Astrocyte (in vitro differentiated cells and primary cell): ENCODE measurements around the gene TMEM8B. TPM values are rescaled to one million over a fixed set of nuclear protein-coding genes. Genes with fewer than 3 reads are reported as not detected.

ENCODE experiments used
- DNase-seq: peaks from one replicate; pipeline ENCODE4 v3.0.0-alpha.2; 2010; ENCODE audit warnings: low read depth
- FAIRE-seq: peaks from 2 replicates; lab custom pipeline; 2011; peaks lifted over from hg19 to GRCh38; lab: Jason Lieb, UNC
- H2AFZ ChIP-seq: 2 replicates; pipeline ENCODE4 v1.6.0; 2012; ENCODE audit warnings: low read depth, low read length, inconsistent platforms
- H3K27ac ChIP-seq: 2 replicates; pipeline ENCODE4 v1.5.1; 2011; ENCODE audit warnings: low read depth, low read length, inconsistent platforms
- H3K27me3 ChIP-seq: 2 replicates; pipeline ENCODE4 v1.6.0; 2011; ENCODE audit warnings: low read length, inconsistent platforms; ENCODE audit not compliant: insufficient read depth
- H3K36me3 ChIP-seq: 2 replicates; pipeline ENCODE4 v1.5.1; 2011; ENCODE audit warnings: low read length, inconsistent platforms; ENCODE audit not compliant: insufficient read depth
- H3K4me1 ChIP-seq: 2 replicates; pipeline ENCODE4 v1.5.1; 2011; ENCODE audit warnings: low read length, inconsistent platforms; ENCODE audit not compliant: insufficient read depth
- H3K4me2 ChIP-seq: 2 replicates; pipeline ENCODE4 v1.6.0; 2012; ENCODE audit warnings: low read length, inconsistent platforms
- H3K4me3 ChIP-seq: 2 replicates; pipeline ENCODE4 v1.5.1; 2011; ENCODE audit warnings: low read depth, mild to moderate bottlenecking, low read length, inconsistent platforms; ENCODE audit not compliant: insufficient read depth
- H3K79me2 ChIP-seq: 2 replicates; pipeline ENCODE4 v1.6.0; 2012; ENCODE audit warnings: mild to moderate bottlenecking, low read length, inconsistent platforms; ENCODE audit not compliant: insufficient read depth
- H3K9ac ChIP-seq: 2 replicates; pipeline ENCODE4 v1.6.0; 2012; ENCODE audit warnings: mild to moderate bottlenecking, low read length, inconsistent platforms
- H3K9me3 ChIP-seq: 2 replicates; pipeline ENCODE4 v1.5.1; 2012; ENCODE audit warnings: low read depth, mild to moderate bottlenecking, low read length, inconsistent platforms; ENCODE audit not compliant: insufficient read depth
- H4K20me1 ChIP-seq: 2 replicates; pipeline ENCODE4 v1.6.0; 2012; ENCODE audit warnings: low read length, inconsistent platforms; ENCODE audit not compliant: insufficient read depth
- H3K27ac Mint-ChIP-seq: one replicate; pipeline ENCODE4 v1.8.0; 2021; ENCODE audit warnings: mild to moderate bottlenecking, mixed read lengths; ENCODE audit not compliant: unreplicated experiment
- H3K27me3 Mint-ChIP-seq: one replicate; pipeline ENCODE4 v1.8.0; 2021; ENCODE audit warnings: low read depth, mixed read lengths; ENCODE audit not compliant: unreplicated experiment
- H3K36me3 Mint-ChIP-seq: one replicate; pipeline ENCODE4 v1.8.0; 2021; ENCODE audit warnings: low read depth, mixed read lengths; ENCODE audit not compliant: unreplicated experiment
- H3K4me1 Mint-ChIP-seq: one replicate; pipeline ENCODE4 v1.8.0; 2021; ENCODE audit warnings: low read depth, mixed read lengths; ENCODE audit not compliant: unreplicated experiment
- H3K4me3 Mint-ChIP-seq: one replicate; pipeline ENCODE4 v1.8.0; 2021; ENCODE audit warnings: mild to moderate bottlenecking, moderate library complexity, mixed read lengths; ENCODE audit not compliant: unreplicated experiment
- H3K9me3 Mint-ChIP-seq: one replicate; pipeline ENCODE4 v1.8.0; 2021; ENCODE audit warnings: mild to moderate bottlenecking, mixed read lengths; ENCODE audit not compliant: unreplicated experiment
- CTCF ChIP-seq: IDR thresholded peaks from 2 replicates; pipeline ENCODE4 v1.5.1; 2011; ENCODE audit warnings: low read depth, mild to moderate bottlenecking, inconsistent platforms, low read length, moderate library complexity; ENCODE audit not compliant: insufficient read depth
- EZH2 ChIP-seq: IDR thresholded peaks from 2 replicates; pipeline ENCODE4 v1.6.1; 2012; ENCODE audit warnings: mild to moderate bottlenecking, low read length, inconsistent platforms; ENCODE audit not compliant: insufficient read depth
- total RNA-seq: library from RNA; stranded (reverse); gene quantifications from 2 replicates; pipeline ENCODE4 v1.2.1, GENCODE V29; 2021

Gene TMEM8B
- total RNA-seq, 1 donor from 2014 or later, result 8.9 TPM

DNA sequence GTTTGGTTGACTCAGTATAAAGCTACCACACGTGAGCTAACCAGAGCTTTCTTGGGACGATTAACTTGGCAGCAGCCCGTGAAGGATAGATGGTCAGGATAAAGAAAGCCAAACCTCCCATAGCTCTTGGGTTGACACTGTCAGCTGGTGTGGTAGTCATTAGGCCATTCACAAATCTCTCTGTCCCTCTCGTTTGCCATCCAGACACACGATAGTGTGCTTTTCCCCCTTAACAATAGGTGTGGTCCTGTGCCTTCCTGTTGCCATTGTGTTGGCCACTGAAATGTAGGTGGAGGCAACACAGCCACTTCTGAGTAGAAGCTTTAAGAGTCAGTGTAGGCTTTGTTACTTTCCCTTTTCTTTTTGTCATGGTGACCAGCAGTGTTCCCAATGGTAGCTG, 29.4 kb downstream of the TMEM8B start:
- no peaks in the 10 kb centered on the region for H3K4me1 Mint-ChIP-seq
- peaks cover 72% of the 10 kb centered on the region for H3K27me3 Mint-ChIP-seq

DNA sequence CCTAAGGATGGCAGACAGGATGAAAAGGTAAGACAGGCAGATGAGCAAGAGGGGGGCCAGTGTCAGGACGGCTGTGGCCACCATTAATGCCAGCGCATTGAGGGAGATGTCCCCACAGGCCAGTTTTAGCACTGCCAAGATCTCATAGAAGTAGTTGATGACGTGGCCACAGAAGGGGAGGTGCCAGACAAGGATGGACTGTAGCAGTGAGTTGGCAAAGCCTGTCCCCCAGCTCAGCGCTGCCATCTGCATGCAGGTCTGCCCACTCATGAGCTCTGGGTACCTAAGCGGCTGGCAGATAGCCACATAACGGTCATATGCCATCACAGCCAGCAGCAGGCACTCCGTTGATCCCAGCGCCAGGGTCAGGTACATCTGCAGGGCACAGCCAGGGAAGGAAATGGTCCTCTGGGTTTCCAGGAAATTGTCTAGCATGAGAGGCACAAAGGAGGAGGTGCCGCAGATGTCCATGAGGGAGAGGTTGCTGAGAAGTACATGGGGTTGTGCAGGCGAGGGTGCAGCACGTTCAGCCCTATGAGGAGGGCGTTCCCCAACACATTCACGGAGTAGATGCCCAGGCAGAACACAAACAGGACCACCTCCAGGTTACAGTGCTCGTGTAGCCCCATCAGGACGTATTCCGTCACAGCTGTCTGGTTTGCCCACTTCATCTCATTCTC, 30.4 kb downstream of the TMEM8B start:
- H3K9ac ChIP-seq, result no peak overlapping the region
- peaks cover 22% of the 10 kb centered on the region for H3K27me3 ChIP-seq
- H3K36me3 Mint-ChIP-seq, result peaks cover 8% of the 10 kb centered on the region
- TF ChIP-seq CTCF (no peak), EZH2 (no peak)
- peaks cover 1% of the 10 kb centered on the region for H3K9me3 Mint-ChIP-seq
- FAIRE-seq, result no peak
- H3K36me3 ChIP-seq, result no peaks in the 10 kb centered on the region
- H3K4me1 Mint-ChIP-seq, result no peaks in the 10 kb centered on the region
- H2AFZ ChIP-seq, result no peak overlapping the region
- no peaks in the 10 kb centered on the region for H3K79me2 ChIP-seq
- no peaks in the 10 kb centered on the region for H3K9me3 ChIP-seq
- H3K4me1 ChIP-seq, result no peaks in the 10 kb centered on the region
- DNase-seq, result no peak
- no peak overlapping the region for H3K4me3 ChIP-seq
- peaks cover 78% of the 10 kb centered on the region for H3K27me3 Mint-ChIP-seq
- no peak overlapping the region for H3K4me2 ChIP-seq
- no peaks in the 10 kb centered on the region for H4K20me1 ChIP-seq
- H3K27ac Mint-ChIP-seq, result peak overlapping the region; percentile 11
- no peak overlapping the region for H3K4me3 Mint-ChIP-seq
- H3K27ac ChIP-seq, result no peak overlapping the region

More for the DNA sequence above, 29.4 kb downstream of the TMEM8B start:
- peaks cover 8% of the 10 kb centered on the region for H3K36me3 Mint-ChIP-seq
- Histone ChIP-seq H3K9me3 (no peaks in the 10 kb centered on the region), H3K4me3 (no peak overlapping the region), H3K79me2 (no peaks in the 10 kb centered on the region), H2AFZ (no peak overlapping the region), H3K27me3 (peaks cover 19% of the 10 kb centered on the region), H3K4me2 (no peak overlapping the region), H3K36me3 (no peaks in the 10 kb centered on the region), H4K20me1 (no peaks in the 10 kb centered on the region), H3K27ac (no peak overlapping the region), H3K4me1 (no peaks in the 10 kb centered on the region), H3K9ac (no peak overlapping the region)
- H3K27ac Mint-ChIP-seq, result no peak overlapping the region
- peaks cover 1% of the 10 kb centered on the region for H3K9me3 Mint-ChIP-seq
- no peak overlapping the region for H3K4me3 Mint-ChIP-seq
- TF ChIP-seq EZH2 (no peak), CTCF (no peak)
- FAIRE-seq, result no peak
- DNase-seq, result no peak

DNA sequence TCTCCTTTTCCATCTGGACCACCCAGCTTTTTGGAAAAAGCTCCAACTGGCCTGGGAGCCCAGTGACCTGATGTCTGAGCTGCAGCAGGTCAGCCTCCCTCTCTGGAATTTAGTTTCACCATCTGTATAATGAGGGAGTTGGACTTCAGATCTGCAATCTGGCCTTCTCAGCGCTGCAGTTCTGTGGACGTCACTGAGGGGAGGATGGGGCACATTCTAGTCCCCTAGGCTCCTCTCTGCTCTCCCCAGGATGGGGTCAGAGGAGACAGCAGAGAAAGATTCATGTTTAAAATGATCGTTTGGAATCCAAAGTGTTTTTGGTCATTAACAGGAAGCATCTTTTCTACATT, 30.9 kb downstream of the TMEM8B start:
- no peak overlapping the region for H3K4me3 Mint-ChIP-seq
- no peak for FAIRE-seq
- no peak overlapping the region for H3K4me3 ChIP-seq

More for the DNA sequence above, 30.9 kb downstream of the TMEM8B start:
- H3K27me3 ChIP-seq, result peaks cover 22% of the 10 kb centered on the region
- H3K4me1 Mint-ChIP-seq, result no peaks in the 10 kb centered on the region
- no peaks in the 10 kb centered on the region for H3K9me3 Mint-ChIP-seq
- no peak overlapping the region for H3K4me2 ChIP-seq
- DNase-seq, result no peak
- no peak overlapping the region for H3K27ac ChIP-seq
- H4K20me1 ChIP-seq, result no peaks in the 10 kb centered on the region
- no peaks in the 10 kb centered on the region for H3K9me3 ChIP-seq
- H3K79me2 ChIP-seq, result no peaks in the 10 kb centered on the region
- no peak overlapping the region for H2AFZ ChIP-seq
- TF ChIP-seq CTCF (no peak), EZH2 (no peak)
- H3K4me1 ChIP-seq, result no peaks in the 10 kb centered on the region
- no peak overlapping the region for H3K9ac ChIP-seq
- peaks cover 78% of the 10 kb centered on the region for H3K27me3 Mint-ChIP-seq
- H3K36me3 Mint-ChIP-seq, result peaks cover 8% of the 10 kb centered on the region
- H3K36me3 ChIP-seq, result no peaks in the 10 kb centered on the region
- no peak overlapping the region for H3K27ac Mint-ChIP-seq
